Measurements from ENCODE around the gene ATM.
"Not testable (repeated sequence)": the region's sequence is repeated elsewhere in the genome, so short reads cannot be mapped to it uniquely, and the experiment has no call there.

The ATM gene

GRCh38 chr11:108278954-108279353 lies 56.1 kb downstream of the ATM start:
- DNase-seq (ENCODE audit: low spot score), result no peak

- DNase-seq (ENCODE audit: low spot score), result no peak
These were observed 63.5 kb downstream of the ATM start for GRCh38 chr11:108286370-108286769.

- no peak for DNase-seq (ENCODE audit: low spot score)
These were observed 64.1 kb downstream of the ATM start for GRCh38 chr11:108286956-108287355.

GRCh38 chr11:108289066-108289465 lies 66.2 kb downstream of the ATM start:
- DNase-seq (ENCODE audit: low spot score), result not testable (repeated sequence)

- DNase-seq (ENCODE audit: low spot score), result no peak
These were observed 66.8 kb downstream of the ATM start for GRCh38 chr11:108289699-108290098.

GRCh38 chr11:108293229-108293628 lies 70.4 kb downstream of the ATM start:
- no peak for DNase-seq (ENCODE audit: low spot score)

GRCh38 chr11:108302121-108302785 lies 79.4 kb downstream of the ATM start:
- DNase-seq (ENCODE audit: low spot score), result peak; percentile 8

GRCh38 chr11:108307751-108308150 lies 84.9 kb downstream of the ATM start:
- no peak for DNase-seq (ENCODE audit: low spot score)

- DNase-seq (ENCODE audit: low spot score), result no peak
These were observed 90.6 kb downstream of the ATM start for GRCh38 chr11:108313444-108313843.

GRCh38 chr11:108316061-108316460 lies 93.2 kb downstream of the ATM start:
- DNase-seq (ENCODE audit: low spot score), result no peak

GRCh38 chr11:108319541-108320145 lies 96.8 kb downstream of the ATM start:
- DNase-seq (ENCODE audit: low spot score), result peak; percentile 15

GRCh38 chr11:108322666-108323065 lies 99.8 kb downstream of the ATM start:
- no peak for DNase-seq (ENCODE audit: low spot score)

- DNase-seq (ENCODE audit: low spot score), result peak; percentile 38
These were observed 101.7 kb downstream of the ATM start for GRCh38 chr11:108324587-108324986.

GRCh38 chr11:108333403-108333899 lies 110.6 kb downstream of the ATM start:
- no peak for DNase-seq (ENCODE audit: low spot score)

- no peak for DNase-seq (ENCODE audit: low spot score)
These were observed 115.9 kb downstream of the ATM start for GRCh38 chr11:108338750-108339149.

GRCh38 chr11:108340973-108341372 lies 118.1 kb downstream of the ATM start:
- no peak for DNase-seq (ENCODE audit: low spot score)

- no peak for DNase-seq (ENCODE audit: low spot score)
These were observed 118.8 kb downstream of the ATM start for GRCh38 chr11:108341654-108342053.

GRCh38 chr11:108343714-108344113 lies 120.8 kb downstream of the ATM start:
- no peak for DNase-seq (ENCODE audit: low spot score)

GRCh38 chr11:108345767-108346166 lies 122.9 kb downstream of the ATM start:
- no peak for DNase-seq (ENCODE audit: low spot score)

- no peak for DNase-seq (ENCODE audit: low spot score)
These were observed 123.6 kb downstream of the ATM start for GRCh38 chr11:108346451-108346850.

- no peak for DNase-seq (ENCODE audit: low spot score)
These were observed 128.6 kb downstream of the ATM start for GRCh38 chr11:108351468-108351867.

GRCh38 chr11:108364159-108364558 lies 141.3 kb downstream of the ATM start:
- peak; percentile 32 for DNase-seq (ENCODE audit: low spot score)

- no peak for DNase-seq (ENCODE audit: low spot score)
These were observed 145.3 kb downstream of the ATM start for GRCh38 chr11:108368134-108368533.

GRCh38 chr11:108369064-108369463 lies 146.2 kb downstream of the ATM start:
- no peak for DNase-seq (ENCODE audit: low spot score)
